ENCODE measurements around the gene KIT. TPM values are rescaled to one million over a fixed set of nuclear protein-coding genes. Genes with fewer than 3 reads are reported as not detected.

Gene KIT
- total RNA-seq = under 0.01 and 0.07 TPM in 2 replicates

GRCh38 chr4:54657551-54658251, at the start of gene KIT:
Gene KIT, plus strand, starts transcription at chr4:54657957. Its CDS starts 58 bp downstream, at chr4:54658015.

